GM23338 (cell line): ENCODE data around the gene ASGR2. TPM values are rescaled to one million over a fixed set of nuclear protein-coding genes. Genes with fewer than 3 reads are reported as not detected.

Experiments used
- ATAC-seq: fragments of 200-7000 bp; cut with Tn5 transposase; 3 replicates; pipeline ENCODE4 v1.9.1; 2020
- DNase-seq: peaks from one replicate; pipeline ENCODE4 v3.0.0-alpha.2; 2015; ENCODE audit warnings: low spot score
- H2AFZ ChIP-seq: fragments of 200-600 bp; sonication (generic); 2 replicates; pipeline ENCODE4 v1.8.0; 2016; ENCODE audit warnings: antibody characterized with exemption, mild to moderate bottlenecking, moderate library complexity
- H3F3A ChIP-seq: fragments of 200-600 bp; sonication (generic); replicated peaks from 2 replicates; pipeline ENCODE4 v1.8.0; 2017; ENCODE audit warnings: antibody characterized with exemption, mixed run types, low read depth
- H3K27ac ChIP-seq: fragments of 200-600 bp; sonication (generic); 2 replicates; pipeline ENCODE4 v1.6.1; 2016; ENCODE audit warnings: low read depth
- H3K27me3 ChIP-seq: fragments of 200-600 bp; sonication (generic); 2 replicates; pipeline ENCODE4 v1.8.0; 2016; ENCODE audit warnings: mild to moderate bottlenecking, mixed run types, moderate library complexity; ENCODE audit not compliant: insufficient read depth
- H3K36me3 ChIP-seq: fragments of 200-600 bp; sonication (generic); 2 replicates; pipeline ENCODE4 v1.8.0; 2016; ENCODE audit warnings: mild to moderate bottlenecking; ENCODE audit not compliant: insufficient read depth
- H3K4me1 ChIP-seq: fragments of 200-600 bp; sonication (generic); 2 replicates; pipeline ENCODE4 v1.8.0; 2016; ENCODE audit warnings: mild to moderate bottlenecking, moderate library complexity; ENCODE audit not compliant: insufficient read depth
- H3K4me2 ChIP-seq: fragments of 200-600 bp; sonication (generic); 2 replicates; pipeline ENCODE4 v1.7.1; 2017; ENCODE audit warnings: mixed run types
- H3K4me3 ChIP-seq: fragments of 200-600 bp; sonication (generic); 2 replicates; pipeline ENCODE4 v1.6.1; 2016; ENCODE audit warnings: mixed run types
- H3K79me2 ChIP-seq: fragments of 200-600 bp; sonication (generic); replicated peaks from 2 replicates; pipeline ENCODE4 v1.8.0; 2017; ENCODE audit warnings: mild to moderate bottlenecking; ENCODE audit not compliant: insufficient read depth
- H3K9me2 ChIP-seq: fragments of 200-600 bp; sonication (generic); 2 replicates; pipeline ENCODE4 v1.8.0; 2017; ENCODE audit not compliant: insufficient read depth
- H4K20me1 ChIP-seq: fragments of 200-600 bp; sonication (generic); replicated peaks from 2 replicates; pipeline ENCODE4 v1.8.0; 2017; ENCODE audit warnings: mild to moderate bottlenecking; ENCODE audit not compliant: insufficient read depth
- H3K27ac Mint-ChIP-seq: 2 replicates; pipeline ENCODE4 v1.8.0; 2020; ENCODE audit warnings: inconsistent platforms, mild to moderate bottlenecking, moderate library complexity, mixed read lengths
- H3K27me3 Mint-ChIP-seq: 3 replicates; pipeline ENCODE4 v1.8.0; 2022; ENCODE audit warnings: low read depth, mild to moderate bottlenecking, moderate library complexity, mixed read lengths, inconsistent platforms; ENCODE audit not compliant: insufficient read depth, poor library complexity
- H3K36me3 Mint-ChIP-seq: 3 replicates; pipeline ENCODE4 v1.8.0; 2021; ENCODE audit warnings: low read depth, mild to moderate bottlenecking, inconsistent platforms, moderate library complexity, mixed read lengths
- H3K4me1 Mint-ChIP-seq: 3 replicates; pipeline ENCODE4 v1.8.0; 2020; ENCODE audit warnings: mild to moderate bottlenecking, inconsistent platforms, mixed read lengths
- H3K4me3 Mint-ChIP-seq: 3 replicates; pipeline ENCODE4 v1.8.0; 2021; ENCODE audit warnings: moderate library complexity, mild to moderate bottlenecking, inconsistent platforms, mixed read lengths
- H3K9me3 Mint-ChIP-seq: 3 replicates; pipeline ENCODE4 v1.8.0; 2020; ENCODE audit warnings: moderate library complexity, mild to moderate bottlenecking, inconsistent platforms, mixed read lengths
- CREB1 ChIP-seq: fragments of 250-450 bp; sonication (Bioruptor Pico); IDR thresholded peaks from 2 replicates; pipeline ENCODE4 v1.5.0; 2020; ENCODE audit warnings: low read depth, mild to moderate bottlenecking, moderate library complexity
- EZH2phosphoT487 ChIP-seq: fragments of 200-600 bp; sonication (generic); IDR thresholded peaks from one replicate; pipeline ENCODE4 v1.8.1; 2018; ENCODE audit warnings: antibody characterized with exemption; ENCODE audit not compliant: unreplicated experiment
- JUNB ChIP-seq: IDR thresholded peaks from one replicate; pipeline ENCODE4 v1.6.1; 2016; ENCODE audit warnings: antibody characterized with exemption; ENCODE audit not compliant: unreplicated experiment
- NANOG ChIP-seq: IDR thresholded peaks from 2 replicates; pipeline ENCODE4 v1.6.1; 2016; ENCODE audit warnings: antibody characterized with exemption, borderline replicate concordance
- POLR2AphosphoS5 ChIP-seq: IDR thresholded peaks from 2 replicates; pipeline ENCODE4 v1.6.1; 2016; ENCODE audit warnings: antibody characterized with exemption, low read depth
- STAT1 ChIP-seq: IDR thresholded peaks from one replicate; pipeline ENCODE4 v1.6.1; 2016; ENCODE audit warnings: antibody characterized with exemption; ENCODE audit not compliant: unreplicated experiment
- ZNF114 ChIP-seq: fragments of 250-450 bp; sonication (Bioruptor Pico); IDR thresholded peaks from 2 replicates; pipeline ENCODE4 v1.5.0; 2020; ENCODE audit warnings: mild to moderate bottlenecking, moderate library complexity
- ZNF331 ChIP-seq: fragments of 250-450 bp; sonication (Bioruptor Pico); IDR thresholded peaks from 2 replicates; pipeline ENCODE4 v1.5.0; 2020; ENCODE audit warnings: low read depth, mild to moderate bottlenecking, moderate library complexity
- polyA plus RNA-seq: library from polyadenylated mRNA; unstranded; fragments of >200 nt; fragmentation: Nextera tagmentation; extraction: Ambion mirVana; gene quantifications from 2 replicates; pipeline ENCODE4 v1.2.1, GENCODE V29; 2016
- total RNA-seq: library from RNA; depleted of rRNA; stranded (reverse); fragments of >200 nt; shearing (Covaris generic); gene quantifications from 2 replicates; pipeline ENCODE4 v1.2.3, GENCODE V29; 2014
- TF ChIP-seq, protein P1 (sequence below): fragments of 250-450 bp; sonication (Bioruptor Pico); IDR thresholded peaks from 2 replicates; pipeline ENCODE4 v1.5.0; 2020; ENCODE audit warnings: mild to moderate bottlenecking, moderate library complexity
- TF ChIP-seq, protein P2 (sequence below): IDR thresholded peaks from one replicate; pipeline ENCODE4 v1.6.1; 2018; ENCODE audit warnings: antibody characterized with exemption; ENCODE audit not compliant: unreplicated experiment

Gene ASGR2
- total and polyA plus RNA-seq, 2 experiments from 2014 or later, result 0.97 TPM; not detected in 1

DNA sequence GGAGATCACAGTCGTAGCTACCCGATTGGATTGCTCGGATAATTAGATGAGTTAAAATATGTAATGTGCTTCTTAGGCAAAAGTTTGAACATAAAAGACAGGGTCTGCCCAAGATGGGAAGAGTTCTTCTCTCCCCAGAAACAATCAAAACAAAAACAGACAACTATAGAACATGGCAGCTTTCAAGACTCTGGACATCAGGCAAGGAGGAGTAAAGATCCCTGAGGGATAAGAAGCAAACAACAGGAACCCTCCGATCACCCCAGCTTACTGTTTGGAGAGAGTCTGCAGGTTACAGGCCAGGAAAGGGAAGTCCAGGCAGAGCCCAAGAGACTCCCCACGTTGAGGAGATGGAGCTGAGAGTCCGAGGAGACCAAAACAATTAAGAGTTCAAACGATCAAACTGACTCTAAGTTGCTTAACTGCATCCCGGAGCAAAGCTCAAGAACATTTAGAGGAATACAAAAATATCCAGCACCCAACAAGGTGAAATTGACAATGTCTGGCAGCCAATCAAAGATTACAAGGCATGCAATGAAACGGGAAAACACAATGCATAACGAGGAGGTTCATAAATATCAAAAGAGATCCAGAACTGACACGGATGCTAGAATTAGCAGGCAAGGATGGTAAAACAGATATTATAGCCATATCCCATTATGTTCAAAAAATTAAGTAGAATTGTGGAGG lies 3.9 kb downstream of the ASGR2 start:
- Mint-ChIP-seq H3K4me3 (no peak overlapping the region), H3K27me3 (peaks cover 12% of the 10 kb centered on the region), H3K27ac (no peak overlapping the region), H3K9me3 (peaks cover 8% of the 10 kb centered on the region), H3K36me3 (0 out of 3 replicates have a peak, but pooled peaks cover 3% of the 10 kb centered on the region), H3K4me1 (peaks cover 14% of the 10 kb centered on the region)
- Histone ChIP-seq H3K27me3 (no peaks in the 10 kb centered on the region), H3K79me2 (no peaks in the 10 kb centered on the region), H3K4me2 (no peak overlapping the region), H3K4me1 (no peaks in the 10 kb centered on the region; the same call in 1 of the 2 replicates), H3K9me2 (no peaks in the 10 kb centered on the region), H3K4me3 (no peak overlapping the region), H3F3A (0 out of 2 replicates have a peak, but pooled peaks cover 7% of the 10 kb centered on the region), H4K20me1 (no peaks in the 10 kb centered on the region), H3K36me3 (no peaks in the 10 kb centered on the region), H2AFZ (0 out of 2 replicates have a peak overlapping the region, but pooled peaks have one; percentile 9), H3K27ac (no peak overlapping the region)
- DNase-seq (no peak), ATAC-seq (no peak)
- no peak for TF ChIP-seq CREB1 (CRISPR knock-in tag)

DNA sequence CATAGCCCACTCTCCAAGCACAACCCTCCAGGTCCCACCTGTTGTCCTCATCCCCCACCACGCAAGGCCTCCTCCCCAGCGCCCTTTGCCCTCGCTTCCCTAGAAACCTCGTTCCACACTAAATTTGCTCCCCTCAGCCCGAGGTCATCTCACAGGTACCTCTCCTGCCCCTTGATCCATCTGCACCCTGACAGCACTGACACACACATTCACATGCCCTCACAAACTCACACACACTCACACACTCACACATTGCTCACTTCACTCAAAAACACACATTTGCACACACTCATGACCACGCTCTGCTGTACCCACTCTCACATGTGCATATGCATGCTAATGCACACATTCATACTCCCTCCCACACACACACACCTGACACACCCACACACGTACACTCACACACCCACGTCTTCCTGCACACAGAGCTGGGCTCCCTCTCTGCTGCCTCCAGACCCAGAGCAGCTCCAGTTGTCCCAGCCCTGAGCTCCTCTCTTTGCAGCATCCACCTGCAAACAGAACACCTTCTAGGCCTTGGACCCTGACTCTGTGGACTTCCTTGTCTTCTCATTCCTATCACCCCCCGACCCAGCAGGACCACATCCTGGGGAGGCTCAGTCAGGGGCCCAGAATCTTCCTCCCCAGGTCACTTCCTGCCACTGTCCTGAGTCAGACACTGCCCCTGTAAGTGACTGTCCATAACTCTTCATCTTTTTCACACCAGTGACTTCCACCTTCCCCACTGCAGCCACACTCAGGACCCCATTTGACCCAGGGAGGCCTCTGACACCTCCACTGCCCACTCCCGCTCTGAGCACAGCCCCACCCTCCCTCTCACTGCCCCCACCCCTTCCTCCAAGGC lies 4.9 kb downstream of the ASGR2 start:
- H3K4me1 ChIP-seq, result no peaks in the 10 kb centered on the region; the same call in 1 of the 2 replicates
- no peak overlapping the region; the same call in 1 of the 2 replicates for H2AFZ ChIP-seq
- Mint-ChIP-seq H3K4me3 (no peak overlapping the region), H3K27ac (no peak overlapping the region), H3K27me3 (peaks cover 6% of the 10 kb centered on the region), H3K36me3 (0 out of 3 replicates have a peak, but pooled peaks cover 3% of the 10 kb centered on the region), H3K4me1 (peaks cover 11% of the 10 kb centered on the region), H3K9me3 (peaks cover 8% of the 10 kb centered on the region)
- no peaks in the 10 kb centered on the region; the same call in 1 of the 2 replicates for H4K20me1 ChIP-seq
- H3K27me3 ChIP-seq, result no peaks in the 10 kb centered on the region
- no peak overlapping the region for H3K4me3 ChIP-seq
- H3K9me2 ChIP-seq, result no peaks in the 10 kb centered on the region
- DNase-seq (no peak), ATAC-seq (no peak)
- H3K4me2 ChIP-seq, result no peak overlapping the region
- no peaks in the 10 kb centered on the region for H3K36me3 ChIP-seq
- H3K27ac ChIP-seq, result no peak overlapping the region
- 0 out of 2 replicates have a peak, but pooled peaks cover 7% of the 10 kb centered on the region for H3F3A ChIP-seq
- no peaks in the 10 kb centered on the region for H3K79me2 ChIP-seq
- TF ChIP-seq, protein P1, sequence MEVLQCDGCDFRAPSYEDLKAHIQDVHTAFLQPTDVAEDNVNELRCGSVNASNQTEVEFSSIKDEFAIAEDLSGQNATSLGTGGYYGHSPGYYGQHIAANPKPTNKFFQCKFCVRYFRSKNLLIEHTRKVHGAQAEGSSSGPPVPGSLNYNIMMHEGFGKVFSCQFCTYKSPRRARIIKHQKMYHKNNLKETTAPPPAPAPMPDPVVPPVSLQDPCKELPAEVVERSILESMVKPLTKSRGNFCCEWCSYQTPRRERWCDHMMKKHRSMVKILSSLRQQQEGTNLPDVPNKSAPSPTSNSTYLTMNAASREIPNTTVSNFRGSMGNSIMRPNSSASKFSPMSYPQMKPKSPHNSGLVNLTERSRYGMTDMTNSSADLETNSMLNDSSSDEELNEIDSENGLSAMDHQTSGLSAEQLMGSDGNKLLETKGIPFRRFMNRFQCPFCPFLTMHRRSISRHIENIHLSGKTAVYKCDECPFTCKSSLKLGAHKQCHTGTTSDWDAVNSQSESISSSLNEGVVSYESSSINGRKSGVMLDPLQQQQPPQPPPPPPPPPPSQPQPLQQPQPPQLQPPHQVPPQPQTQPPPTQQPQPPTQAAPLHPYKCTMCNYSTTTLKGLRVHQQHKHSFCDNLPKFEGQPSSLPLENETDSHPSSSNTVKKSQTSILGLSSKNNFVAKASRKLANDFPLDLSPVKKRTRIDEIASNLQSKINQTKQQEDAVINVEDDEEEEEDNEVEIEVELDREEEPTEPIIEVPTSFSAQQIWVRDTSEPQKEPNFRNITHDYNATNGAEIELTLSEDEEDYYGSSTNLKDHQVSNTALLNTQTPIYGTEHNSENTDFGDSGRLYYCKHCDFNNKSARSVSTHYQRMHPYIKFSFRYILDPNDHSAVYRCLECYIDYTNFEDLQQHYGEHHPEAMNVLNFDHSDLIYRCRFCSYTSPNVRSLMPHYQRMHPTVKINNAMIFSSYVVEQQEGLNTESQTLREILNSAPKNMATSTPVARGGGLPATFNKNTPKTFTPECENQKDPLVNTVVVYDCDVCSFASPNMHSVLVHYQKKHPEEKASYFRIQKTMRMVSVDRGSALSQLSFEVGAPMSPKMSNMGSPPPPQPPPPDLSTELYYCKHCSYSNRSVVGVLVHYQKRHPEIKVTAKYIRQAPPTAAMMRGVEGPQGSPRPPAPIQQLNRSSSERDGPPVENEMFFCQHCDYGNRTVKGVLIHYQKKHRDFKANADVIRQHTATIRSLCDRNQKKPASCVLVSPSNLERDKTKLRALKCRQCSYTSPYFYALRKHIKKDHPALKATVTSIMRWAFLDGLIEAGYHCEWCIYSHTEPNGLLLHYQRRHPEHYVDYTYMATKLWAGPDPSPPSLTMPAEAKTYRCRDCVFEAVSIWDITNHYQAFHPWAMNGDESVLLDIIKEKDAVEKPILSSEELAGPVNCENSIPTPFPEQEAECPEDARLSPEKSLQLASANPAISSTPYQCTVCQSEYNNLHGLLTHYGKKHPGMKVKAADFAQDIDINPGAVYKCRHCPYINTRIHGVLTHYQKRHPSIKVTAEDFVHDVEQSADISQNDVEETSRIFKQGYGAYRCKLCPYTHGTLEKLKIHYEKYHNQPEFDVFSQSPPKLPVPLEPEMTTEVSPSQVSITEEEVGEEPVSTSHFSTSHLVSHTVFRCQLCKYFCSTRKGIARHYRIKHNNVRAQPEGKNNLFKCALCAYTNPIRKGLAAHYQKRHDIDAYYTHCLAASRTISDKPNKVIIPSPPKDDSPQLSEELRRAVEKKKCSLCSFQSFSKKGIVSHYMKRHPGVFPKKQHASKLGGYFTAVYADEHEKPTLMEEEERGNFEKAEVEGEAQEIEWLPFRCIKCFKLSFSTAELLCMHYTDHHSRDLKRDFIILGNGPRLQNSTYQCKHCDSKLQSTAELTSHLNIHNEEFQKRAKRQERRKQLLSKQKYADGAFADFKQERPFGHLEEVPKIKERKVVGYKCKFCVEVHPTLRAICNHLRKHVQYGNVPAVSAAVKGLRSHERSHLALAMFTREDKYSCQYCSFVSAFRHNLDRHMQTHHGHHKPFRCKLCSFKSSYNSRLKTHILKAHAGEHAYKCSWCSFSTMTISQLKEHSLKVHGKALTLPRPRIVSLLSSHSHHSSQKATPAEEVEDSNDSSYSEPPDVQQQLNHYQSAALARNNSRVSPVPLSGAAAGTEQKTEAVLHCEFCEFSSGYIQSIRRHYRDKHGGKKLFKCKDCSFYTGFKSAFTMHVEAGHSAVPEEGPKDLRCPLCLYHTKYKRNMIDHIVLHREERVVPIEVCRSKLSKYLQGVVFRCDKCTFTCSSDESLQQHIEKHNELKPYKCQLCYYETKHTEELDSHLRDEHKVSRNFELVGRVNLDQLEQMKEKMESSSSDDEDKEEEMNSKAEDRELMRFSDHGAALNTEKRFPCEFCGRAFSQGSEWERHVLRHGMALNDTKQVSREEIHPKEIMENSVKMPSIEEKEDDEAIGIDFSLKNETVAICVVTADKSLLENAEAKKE, result no peak
- TF ChIP-seq EZH2phosphoT487 (no peak), ZNF331 (CRISPR knock-in tag) (no peak), NANOG (no peak), JUNB (no peak), ZNF114 (CRISPR knock-in tag) (no peak), STAT1 (no peak), POLR2AphosphoS5 (no peak)
- TF ChIP-seq, protein P2, sequence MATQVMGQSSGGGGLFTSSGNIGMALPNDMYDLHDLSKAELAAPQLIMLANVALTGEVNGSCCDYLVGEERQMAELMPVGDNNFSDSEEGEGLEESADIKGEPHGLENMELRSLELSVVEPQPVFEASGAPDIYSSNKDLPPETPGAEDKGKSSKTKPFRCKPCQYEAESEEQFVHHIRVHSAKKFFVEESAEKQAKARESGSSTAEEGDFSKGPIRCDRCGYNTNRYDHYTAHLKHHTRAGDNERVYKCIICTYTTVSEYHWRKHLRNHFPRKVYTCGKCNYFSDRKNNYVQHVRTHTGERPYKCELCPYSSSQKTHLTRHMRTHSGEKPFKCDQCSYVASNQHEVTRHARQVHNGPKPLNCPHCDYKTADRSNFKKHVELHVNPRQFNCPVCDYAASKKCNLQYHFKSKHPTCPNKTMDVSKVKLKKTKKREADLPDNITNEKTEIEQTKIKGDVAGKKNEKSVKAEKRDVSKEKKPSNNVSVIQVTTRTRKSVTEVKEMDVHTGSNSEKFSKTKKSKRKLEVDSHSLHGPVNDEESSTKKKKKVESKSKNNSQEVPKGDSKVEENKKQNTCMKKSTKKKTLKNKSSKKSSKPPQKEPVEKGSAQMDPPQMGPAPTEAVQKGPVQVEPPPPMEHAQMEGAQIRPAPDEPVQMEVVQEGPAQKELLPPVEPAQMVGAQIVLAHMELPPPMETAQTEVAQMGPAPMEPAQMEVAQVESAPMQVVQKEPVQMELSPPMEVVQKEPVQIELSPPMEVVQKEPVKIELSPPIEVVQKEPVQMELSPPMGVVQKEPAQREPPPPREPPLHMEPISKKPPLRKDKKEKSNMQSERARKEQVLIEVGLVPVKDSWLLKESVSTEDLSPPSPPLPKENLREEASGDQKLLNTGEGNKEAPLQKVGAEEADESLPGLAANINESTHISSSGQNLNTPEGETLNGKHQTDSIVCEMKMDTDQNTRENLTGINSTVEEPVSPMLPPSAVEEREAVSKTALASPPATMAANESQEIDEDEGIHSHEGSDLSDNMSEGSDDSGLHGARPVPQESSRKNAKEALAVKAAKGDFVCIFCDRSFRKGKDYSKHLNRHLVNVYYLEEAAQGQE, result no peak
